Measurements from ENCODE around the gene LRRC56.

- TF ChIP-seq ZNF146 (tag by site-specific recombination; IDR thresholded peaks at IDR 0.05) (no peak), ZBTB7A (tag by site-specific recombination; IDR thresholded peaks at IDR 0.05; ENCODE audit: low read depth) (no peak), ZNF341 (tag by site-specific recombination; IDR thresholded peaks at IDR 0.05; ENCODE audit: low read depth) (no peak), ZNF26 (tag by site-specific recombination; IDR thresholded peaks at IDR 0.05) (no peak), ZNF792 (tag by site-specific recombination; IDR thresholded peaks at IDR 0.05) (no peak), ZNF404 (tag by site-specific recombination; IDR thresholded peaks at IDR 0.05) (no peak), ZNF585B (tag by site-specific recombination; IDR thresholded peaks at IDR 0.05) (no peak), PATZ1 (tag by site-specific recombination; IDR thresholded peaks at IDR 0.05) (no peak), CTCF (tag by site-specific recombination; IDR thresholded peaks at IDR 0.05) (no peak), ZNF121 (tag by site-specific recombination; IDR thresholded peaks at IDR 0.05) (no peak), ZNF114 (tag by site-specific recombination; IDR thresholded peaks at IDR 0.05) (no peak), HIC1 (tag by site-specific recombination; IDR thresholded peaks at IDR 0.05) (no peak), REST (tag by site-specific recombination; IDR thresholded peaks at IDR 0.05) (no peak), SP3 (tag by site-specific recombination; IDR thresholded peaks at IDR 0.05) (no peak)
Measured at GRCh38 chr11:497565-498296, 39.6 kb upstream of the LRRC56 start.

Data from HEK293 (cell line).